Measurements from ENCODE around the gene FHDC1.

Gene FHDC1

GRCh38 chr4:152989554-152989970 is 53.4 kb downstream of the FHDC1 start:
- TF ChIP-seq CTCF (IDR thresholded peaks at IDR 0.05; ENCODE audit: borderline replicate concordance, insufficient read depth, low read depth, low read length): no peak
- H3K4me3 ChIP-seq (ENCODE audit: low read depth, low read length): no peak overlapping the region

- TF ChIP-seq CTCF (IDR thresholded peaks at IDR 0.05; ENCODE audit: borderline replicate concordance, insufficient read depth, low read depth, low read length): no peak
- no peak overlapping the region for H3K4me3 ChIP-seq (ENCODE audit: low read depth, low read length)
Measured at GRCh38 chr4:152990471-152991131, 54.5 kb downstream of the FHDC1 start.

GRCh38 chr4:152991398-152991797 is 55.3 kb downstream of the FHDC1 start:
- H3K4me3 ChIP-seq (ENCODE audit: low read depth, low read length): no peak overlapping the region
- TF ChIP-seq CTCF (IDR thresholded peaks at IDR 0.05; ENCODE audit: borderline replicate concordance, insufficient read depth, low read depth, low read length): no peak

- no peak overlapping the region for H3K4me3 ChIP-seq (ENCODE audit: low read depth, low read length)
- TF ChIP-seq CTCF (IDR thresholded peaks at IDR 0.05; ENCODE audit: borderline replicate concordance, insufficient read depth, low read depth, low read length): no peak
Measured at GRCh38 chr4:152992027-152992426, 55.9 kb downstream of the FHDC1 start.

GRCh38 chr4:152992466-152992865 is 56.3 kb downstream of the FHDC1 start:
- H3K4me3 ChIP-seq (ENCODE audit: low read depth, low read length): no peak overlapping the region
- TF ChIP-seq CTCF (IDR thresholded peaks at IDR 0.05; ENCODE audit: borderline replicate concordance, insufficient read depth, low read depth, low read length): no peak

- TF ChIP-seq CTCF (IDR thresholded peaks at IDR 0.05; ENCODE audit: borderline replicate concordance, insufficient read depth, low read depth, low read length): no peak
Measured at GRCh38 chr4:152994038-152994437, 57.9 kb downstream of the FHDC1 start.

GRCh38 chr4:152996111-152996571 is 60.0 kb downstream of the FHDC1 start:
- H3K4me3 ChIP-seq (ENCODE audit: low read depth, low read length): no peak overlapping the region
- TF ChIP-seq CTCF (IDR thresholded peaks at IDR 0.05; ENCODE audit: borderline replicate concordance, insufficient read depth, low read depth, low read length): no peak

More at GRCh38 chr4:152994038-152994437, 57.9 kb downstream of the FHDC1 start:
- H3K4me3 ChIP-seq (ENCODE audit: low read depth, low read length): no peak overlapping the region

Measured in GM12875 (cell line).